ENCODE measurements around the gene SUPT4H1.
"Not testable (repeated sequence)": the region's sequence is repeated elsewhere in the genome, so short reads cannot be mapped to it uniquely, and the experiment has no call there.

The SUPT4H1 gene

GRCh38 chr17:58362368-58363014, 10.5 kb upstream of the SUPT4H1 start:
- no peak for DNase-seq

DNA sequence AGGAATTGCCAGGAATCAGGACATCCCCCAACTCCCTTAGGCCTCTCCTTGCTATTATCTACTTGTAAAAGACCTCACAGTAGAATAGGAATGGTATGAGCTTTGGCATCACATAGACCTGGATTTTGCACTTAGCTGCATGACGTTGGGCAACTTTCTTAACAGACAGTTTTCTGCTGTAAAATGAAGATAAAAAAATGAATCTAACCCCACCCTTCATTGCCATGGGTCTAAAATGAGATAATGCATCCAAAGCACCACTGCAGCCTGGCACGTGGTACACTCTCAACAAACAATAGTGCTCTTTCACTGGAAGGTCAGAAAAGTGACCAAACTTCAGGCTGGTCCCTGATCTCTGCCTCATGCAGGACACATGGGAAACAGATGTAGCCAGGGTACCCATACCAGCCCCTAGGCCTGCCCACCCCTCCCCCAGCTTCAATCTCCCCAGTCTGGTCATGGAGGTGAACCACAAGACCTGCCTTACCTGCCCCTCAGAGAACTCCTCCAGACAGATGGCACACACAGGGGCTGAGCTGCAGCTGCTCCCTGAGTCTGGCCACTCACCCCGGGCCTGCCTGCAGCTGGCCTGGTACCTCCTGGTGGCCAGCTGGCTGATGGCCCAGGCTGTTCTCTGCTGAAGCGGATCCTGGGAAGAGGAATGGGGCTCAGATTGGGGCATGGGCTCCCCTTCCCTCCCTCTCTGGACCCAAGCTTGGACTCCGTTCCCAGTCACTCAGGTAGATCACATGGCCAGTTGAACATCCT, 8.5 kb upstream of the SUPT4H1 start:
- DNase-seq, result no peak

GRCh38 chr17:58358408-58359172, 6.6 kb upstream of the SUPT4H1 start:
- DNase-seq, result no peak

- no peak for DNase-seq
Measured at GRCh38 chr17:58357312-58358297, 5.6 kb upstream of the SUPT4H1 start.

DNA sequence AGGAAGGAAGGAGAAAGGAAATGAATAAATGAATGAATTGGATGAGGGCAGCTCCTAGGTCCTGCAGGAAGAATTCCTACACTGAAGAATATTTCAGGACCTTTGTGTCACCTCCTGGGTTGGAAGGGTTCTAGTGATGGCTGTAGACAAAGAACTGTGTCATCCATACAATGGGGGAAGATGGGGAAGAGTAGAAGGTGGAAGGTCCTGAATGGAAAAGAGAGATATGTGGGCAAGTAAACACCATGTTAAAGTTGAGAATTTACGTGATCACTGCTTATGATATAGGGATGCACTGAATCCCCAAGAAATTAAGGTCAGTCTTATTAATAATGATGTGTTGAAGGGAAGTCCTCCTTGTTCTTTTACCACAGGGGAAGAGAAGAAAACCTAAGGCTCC, 4.2 kb upstream of the SUPT4H1 start:
- DNase-seq, result no peak

GRCh38 chr17:58354541-58355216, 2.7 kb upstream of the SUPT4H1 start:
- no peak for DNase-seq

- no peak for DNase-seq
Measured at GRCh38 chr17:58353389-58353825, 1.4 kb upstream of the SUPT4H1 start.

GRCh38 chr17:58352596-58353388, 791 bp upstream of the SUPT4H1 start:
- DNase-seq, result no peak

DNA sequence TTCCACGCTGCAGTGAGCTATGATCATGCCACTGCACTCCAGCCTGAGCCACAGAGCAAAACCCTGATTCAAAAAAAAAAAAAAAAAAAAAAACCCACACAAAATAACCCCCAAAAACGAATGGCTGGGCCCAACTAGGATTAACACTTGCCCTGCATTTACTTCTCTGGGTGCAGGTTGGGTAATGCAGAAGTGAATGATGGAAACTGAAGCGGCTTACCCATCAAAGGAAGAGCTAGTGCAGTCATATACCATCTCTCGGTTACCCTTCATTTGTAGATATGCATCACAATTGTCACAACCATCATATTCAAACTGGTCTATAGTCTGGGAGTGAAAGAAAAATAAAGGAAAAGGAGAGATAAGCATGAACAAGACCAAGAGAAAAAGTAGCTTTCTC, 819 bp downstream of the SUPT4H1 start:
- no peak for DNase-seq

DNA sequence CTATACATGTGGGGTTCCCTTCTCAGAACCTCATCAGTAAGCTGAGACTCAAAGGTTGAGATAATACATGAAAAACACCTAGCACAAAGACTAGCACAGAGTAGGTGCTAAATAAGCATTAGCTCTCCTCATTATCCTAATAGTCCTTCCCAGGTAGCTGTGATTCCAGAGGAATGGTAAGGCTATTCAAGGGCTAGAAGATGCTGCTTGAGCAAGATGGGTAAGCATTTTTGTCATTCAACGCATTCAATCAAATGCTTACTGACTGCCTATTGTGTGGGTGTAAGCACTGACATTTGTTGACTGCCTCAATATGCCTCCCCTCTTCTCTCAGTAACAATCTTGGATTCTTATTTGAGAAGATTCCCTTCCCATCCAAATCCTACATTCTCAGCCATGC, 4.0 kb downstream of the SUPT4H1 start:
- no peak for DNase-seq

- no peak for DNase-seq
Measured at GRCh38 chr17:58345500-58345899, 6.5 kb downstream of the SUPT4H1 start.

DNA sequence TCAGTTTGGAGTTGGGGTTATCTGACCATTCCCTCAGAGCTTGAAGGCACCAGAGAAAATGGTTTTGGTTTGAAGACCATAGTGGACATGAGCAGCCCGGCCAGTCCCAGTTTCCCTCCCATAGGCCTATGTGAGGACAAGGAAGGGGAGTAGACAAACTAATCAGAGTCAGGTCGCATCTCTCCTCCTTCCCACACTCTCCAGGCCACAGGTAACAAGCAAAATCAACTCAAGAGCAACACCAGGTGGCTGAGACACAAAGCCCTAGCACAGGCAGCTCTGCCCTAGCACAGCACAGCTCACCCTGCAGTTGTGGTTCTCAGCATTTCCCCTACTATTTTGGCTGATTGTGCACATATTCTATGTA, 7.2 kb downstream of the SUPT4H1 start:
- peak; percentile 82 for DNase-seq

- peak; percentile 95 for DNase-seq
Measured at GRCh38 chr17:58344047-58344790, 7.8 kb downstream of the SUPT4H1 start.

GRCh38 chr17:58343131-58343530, 8.9 kb downstream of the SUPT4H1 start:
- DNase-seq, result no peak

GRCh38 chr17:58341861-58342475, 10.0 kb downstream of the SUPT4H1 start:
- DNase-seq, result no peak

- not testable (repeated sequence) for DNase-seq
Measured at GRCh38 chr17:58341136-58341860, 10.7 kb downstream of the SUPT4H1 start.

GRCh38 chr17:58340405-58340876, 11.6 kb downstream of the SUPT4H1 start:
- DNase-seq, result no peak

DNA sequence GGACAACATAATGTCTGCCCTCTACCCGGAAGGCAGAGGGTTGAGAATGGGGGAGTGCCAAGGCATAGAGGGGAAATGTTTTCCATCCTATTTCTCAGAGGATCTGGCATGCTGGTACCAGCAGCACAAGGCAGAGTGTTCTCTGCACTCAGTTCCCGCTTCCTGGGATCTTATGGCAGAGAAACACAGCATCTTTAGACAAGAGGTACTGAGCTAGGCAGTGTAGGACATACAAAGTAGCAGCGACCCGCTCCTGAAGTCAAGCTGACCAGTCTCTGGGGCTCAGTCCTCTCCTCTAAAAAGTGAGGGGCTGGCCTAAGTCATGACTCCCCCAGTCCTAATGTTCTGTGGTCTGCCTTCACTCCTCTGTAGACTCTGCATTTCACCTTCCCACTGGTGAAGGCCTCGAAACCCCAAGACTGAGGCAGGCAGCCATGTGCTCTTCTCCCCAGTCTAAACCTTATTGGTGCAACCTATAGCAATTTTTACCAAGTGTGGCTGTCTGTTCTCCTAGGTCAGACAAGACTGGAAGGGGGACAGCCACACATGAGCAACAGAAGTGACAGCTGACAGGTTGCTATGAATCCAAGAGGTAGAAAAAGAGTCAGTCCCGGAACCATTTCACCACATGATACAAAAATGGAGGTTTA, 12.1 kb downstream of the SUPT4H1 start:
- DNase-seq, result no peak
